IMR-90 (cell line): ENCODE results near the gene ZNF407. TPM values are rescaled to one million over a fixed set of nuclear protein-coding genes. Genes with fewer than 3 reads are reported as not detected.

Source experiments
- ATAC-seq: fragments of 200-7000 bp; cut with Tn5 transposase; 2 replicates; pipeline ENCODE4 v1.9.1; 2020; ENCODE audit warnings: low read depth, mild to moderate bottlenecking, moderate library complexity
- BruUV-seq: library from RNA; stranded (reverse); fragments of 400-500 nt; replicated peaks from 2 replicates; lab custom pipeline; 2021; lab: Mats Ljungman, UMichigan
- CTCF ChIA-PET: fragments of 300-600 bp; formaldehyde crosslinking; extraction: SDS; loops from one replicate; lab custom pipeline; 2021; ENCODE audit warnings: antibody characterized with exemption; lab: Yijun Ruan, JAX
- POLR2A ChIA-PET: fragments of 300-600 bp; sonication (Branson Sonifier 250); formaldehyde crosslinking; loops from one replicate; lab custom pipeline; 2022; ENCODE audit warnings: antibody characterized with exemption; ENCODE audit not compliant: unreplicated experiment; lab: Charles Lee
- DNase-seq: peaks from one replicate; pipeline ENCODE4 v3.0.0; 2013
- H2AFZ ChIP-seq: replicated peaks from 2 replicates; pipeline ENCODE3; 2013; ENCODE audit warnings: low read length, mild to moderate bottlenecking; ENCODE audit not compliant: poor library complexity
- H2AK5ac ChIP-seq: 2 replicates; pipeline ENCODE4 v1.6.1; 2013; ENCODE audit warnings: low read depth, low read length, inconsistent platforms
- H2AK9ac ChIP-seq: replicated peaks from 2 replicates; pipeline ENCODE3; 2013; ENCODE audit warnings: mild to moderate bottlenecking, low read depth, low read length, moderate library complexity; ENCODE audit not compliant: poor library complexity
- H2BK120ac ChIP-seq: 2 replicates; pipeline ENCODE4 v1.6.1; 2013; ENCODE audit warnings: low read depth, low read length, inconsistent platforms
- H2BK15ac ChIP-seq: 3 replicates; pipeline ENCODE4 v1.6.1; 2013; ENCODE audit warnings: low read depth, low read length, inconsistent platforms
- H2BK20ac ChIP-seq: 2 replicates; pipeline ENCODE4 v1.6.1; 2013; ENCODE audit warnings: low read depth, mild to moderate bottlenecking, inconsistent platforms, low read length, moderate library complexity
- H2BK5ac ChIP-seq: 2 replicates; pipeline ENCODE4 v1.6.1; 2013; ENCODE audit warnings: mild to moderate bottlenecking, low read depth, low read length, inconsistent platforms; ENCODE audit not compliant: poor library complexity, severe bottlenecking
- H3K14ac ChIP-seq: replicated peaks from 2 replicates; pipeline ENCODE4 v1.6.1; 2013; ENCODE audit warnings: low read depth, low read length, inconsistent platforms
- H3K18ac ChIP-seq: 2 replicates; pipeline ENCODE4 v1.6.1; 2013; ENCODE audit warnings: low read depth, low read length, control low read depth
- H3K23ac ChIP-seq: 2 replicates; pipeline ENCODE4 v1.6.1; 2013; ENCODE audit warnings: low read depth, low read length, inconsistent platforms
- H3K27ac ChIP-seq: 2 replicates; pipeline ENCODE4 v1.5.1; 2013; ENCODE audit warnings: mild to moderate bottlenecking, control low read depth, low read length; ENCODE audit not compliant: insufficient read depth
- H3K27me3 ChIP-seq: 2 replicates; pipeline ENCODE4 v1.6.1; 2013; ENCODE audit warnings: low read length; ENCODE audit not compliant: control insufficient read depth, insufficient read depth
- H3K36me3 ChIP-seq: 2 replicates; pipeline ENCODE4 v1.6.1; 2013; ENCODE audit warnings: low read length, mixed read lengths; ENCODE audit not compliant: control insufficient read depth, insufficient read depth
- H3K4ac ChIP-seq: 2 replicates; pipeline ENCODE4 v1.6.1; 2013; ENCODE audit warnings: low read depth, low read length, inconsistent platforms
- H3K4me1 ChIP-seq: 2 replicates; pipeline ENCODE4 v1.6.1; 2013; ENCODE audit warnings: low read length, mixed read lengths; ENCODE audit not compliant: control insufficient read depth, insufficient read depth
- H3K4me2 ChIP-seq: 2 replicates; pipeline ENCODE4 v1.6.1; 2013; ENCODE audit warnings: low read depth, mild to moderate bottlenecking, control low read depth, low read length, moderate library complexity
- H3K4me3 ChIP-seq: 2 replicates; pipeline ENCODE4 v1.5.1; 2013; ENCODE audit warnings: low read depth, mild to moderate bottlenecking, control low read depth, low read length, moderate library complexity; ENCODE audit not compliant: insufficient read depth
- H3K56ac ChIP-seq: 2 replicates; pipeline ENCODE4 v1.6.1; 2013; ENCODE audit warnings: low read length, inconsistent platforms; ENCODE audit not compliant: insufficient read depth; ENCODE audit errors: extremely low read depth
- H3K79me1 ChIP-seq, 2 experiments: 2 replicates each; pipeline ENCODE4 v1.6.1; 2013; ENCODE audit warnings: low read length in 2 of 2, inconsistent platforms in 1 of 2, low read depth in 1 of 2
- H3K9ac ChIP-seq: 2 replicates; pipeline ENCODE4 v1.6.1; 2013; ENCODE audit warnings: low read depth, low read length, control low read depth
- H3K9me1 ChIP-seq: 2 replicates; pipeline ENCODE4 v1.6.1; 2013; ENCODE audit warnings: low read length, inconsistent platforms; ENCODE audit not compliant: insufficient read depth
- H3K9me3 ChIP-seq: 2 replicates; pipeline ENCODE4 v1.6.1; 2013; ENCODE audit warnings: low read length; ENCODE audit not compliant: control insufficient read depth, insufficient read depth
- H4K20me1 ChIP-seq: 2 replicates; pipeline ENCODE4 v1.6.1; 2013; ENCODE audit warnings: low read length, inconsistent platforms; ENCODE audit not compliant: insufficient read depth
- H4K5ac ChIP-seq: 2 replicates; pipeline ENCODE4 v1.6.1; 2013; ENCODE audit warnings: mild to moderate bottlenecking, low read depth, low read length, control low read depth
- H4K8ac ChIP-seq, 2 experiments: 2 replicates each; pipeline ENCODE4 v1.6.1; 2013; ENCODE audit warnings: low read depth in 2 of 2, low read length in 2 of 2, control low read depth in 1 of 2, inconsistent platforms in 1 of 2
- H4K91ac ChIP-seq: 2 replicates; pipeline ENCODE4 v1.6.1; 2013; ENCODE audit warnings: low read depth, low read length, inconsistent platforms; ENCODE audit not compliant: insufficient read depth
- BHLHE40 ChIP-seq: fragments of 150-350 bp; IDR thresholded peaks from 2 replicates; pipeline ENCODE4 v1.6.1; 2016; ENCODE audit warnings: mild to moderate bottlenecking, low read depth, low read length
- CEBPB ChIP-seq: IDR thresholded peaks from 2 replicates; pipeline ENCODE4 v1.6.1; 2012; ENCODE audit warnings: low read depth, low read length, improper control_type of control experiment
- CHD1 ChIP-seq: IDR thresholded peaks from 2 replicates; pipeline ENCODE4 v1.6.1; 2012; ENCODE audit warnings: low read depth, low read length, improper control_type of control experiment
- CTCF ChIP-seq: conservative IDR thresholded peaks from 2 replicates; pipeline ENCODE4 v1.5.1; 2012; ENCODE audit warnings: mild to moderate bottlenecking, low read depth, low read length, improper control_type of control experiment
- ELK1 ChIP-seq: fragments of 150-350 bp; IDR thresholded peaks from 2 replicates; pipeline ENCODE4 v1.6.1; 2016; ENCODE audit warnings: low read depth, mild to moderate bottlenecking, low read length, moderate library complexity, borderline replicate concordance
- FOS ChIP-seq: fragments of 150-350 bp; IDR thresholded peaks from 2 replicates; pipeline ENCODE4 v1.6.1; 2016; ENCODE audit warnings: low read depth, low read length
- MAFK ChIP-seq: IDR thresholded peaks from 2 replicates; pipeline ENCODE4 v1.6.1; 2012; ENCODE audit warnings: low read depth, low read length, improper control_type of control experiment
- MAZ ChIP-seq: IDR thresholded peaks from 2 replicates; pipeline ENCODE4 v1.6.1; 2012; ENCODE audit warnings: low read depth, mild to moderate bottlenecking, low read length, improper control_type of control experiment, moderate library complexity, borderline replicate concordance
- MXI1 ChIP-seq: IDR thresholded peaks from 2 replicates; pipeline ENCODE4 v1.6.1; 2012; ENCODE audit warnings: low read depth, mild to moderate bottlenecking, low read length, moderate library complexity, borderline replicate concordance
- NFE2L2 ChIP-seq: fragments of 150-350 bp; IDR thresholded peaks from 2 replicates; pipeline ENCODE4 v1.6.1; 2016; ENCODE audit warnings: low read depth, mild to moderate bottlenecking, low read length
- POLR2A ChIP-seq: IDR thresholded peaks from 2 replicates; pipeline ENCODE4 v1.6.1; 2012; ENCODE audit warnings: mild to moderate bottlenecking, low read depth, low read length
- RCOR1 ChIP-seq: IDR thresholded peaks from 2 replicates; pipeline ENCODE4 v1.6.1; 2012; ENCODE audit warnings: mild to moderate bottlenecking, low read length, improper control_type of control experiment; ENCODE audit not compliant: insufficient replicate concordance
- RFX5 ChIP-seq: IDR thresholded peaks from 2 replicates; pipeline ENCODE4 v1.8.0; 2012; ENCODE audit warnings: low read depth, mild to moderate bottlenecking, low read length, moderate library complexity
- SMC3 ChIP-seq: fragments of 150-350 bp; IDR thresholded peaks from 2 replicates; pipeline ENCODE4 v1.6.1; 2016; ENCODE audit warnings: low read depth, mild to moderate bottlenecking, antibody characterized with exemption, low read length, moderate library complexity
- WGBS, 2 experiments: methylation state at CpG; one replicate each; pipeline versions ENCODE4 v1.1.5 to v1.1.7; 2013; ENCODE audit warnings: missing lambda C conversion rate in 2 of 2; ENCODE audit not compliant: insufficient read length in 1 of 2; ENCODE audit errors: extremely low coverage in 2 of 2; 5-methylcytosine and 5-hydroxymethylcytosine counted together
- dilution Hi-C: fragments of 300-500 bp; cut with HindIII; formaldehyde crosslinking; loops from one replicate; pipeline ENCODE4 v1.14.3; 2018; ENCODE audit warnings: low sequenced_read_pairs; ENCODE audit not compliant: unreplicated experiment
- in situ Hi-C: fragments of 300-500 bp; cut with MboI; formaldehyde crosslinking; loops from 3 replicates; pipeline ENCODE4 v1.14.3; 2019; ENCODE audit warnings: low sequenced_read_pairs, inconsistent platforms, mixed read lengths
- intact Hi-C: fragments of 100-400 bp; cut with micrococcal nuclease; formaldehyde crosslinking; loops from 2 replicates; pipeline ENCODE4 v1.10.0; 2022
- polyA plus RNA-seq, 3 experiments: library from polyadenylated mRNA; depleted of rRNA; stranded (reverse); fragments of >200 nt; gene quantifications; 2 replicates each; pipeline ENCODE4 v1.2.3, GENCODE V29; 2012; ENCODE audit warnings: low replicate concordance in 1 of 3
- total RNA-seq: library from RNA; depleted of rRNA; stranded (reverse); fragments of >200 nt; gene quantifications from 2 replicates; pipeline ENCODE4 v1.2.3, GENCODE V29; 2012
- TF ChIP-seq, protein P1 (sequence below): fragments of 150-350 bp; IDR thresholded peaks from 2 replicates; pipeline ENCODE4 v1.6.1; 2017; ENCODE audit warnings: mild to moderate bottlenecking, antibody characterized with exemption, low read length, low read depth

ZNF407 gene
- total and polyA plus RNA-seq, 2 of the 4 experiments (the other 2 are of a cell fraction), result 3.1 to 20.1 TPM

GRCh38 chr18:74626049-74626874 lies 28.6 kb downstream of the ZNF407 start:
- no peak overlapping the region for H3K23ac ChIP-seq
- in situ Hi-C loops (no loop called here), intact Hi-C loops (no loop called here), dilution Hi-C loops (no loop called here)
- DNase-seq (no peak), ATAC-seq (no peak)
- no peak overlapping the region for H3K27ac ChIP-seq
- no peak overlapping the region for H3K4ac ChIP-seq
- H3K4me3 ChIP-seq, result no peak overlapping the region
- H3K9me3 ChIP-seq, result no peaks in the 10 kb centered on the region
- ChIA-PET POLR2A (no interaction called here), CTCF (no interaction called here)
- H4K91ac ChIP-seq, result no peak overlapping the region
- 0 out of 2 replicates have a peak overlapping the region, but pooled peaks have one; percentile 18 for H2AK5ac ChIP-seq
- no peak overlapping the region for H3K14ac ChIP-seq
- BruUV-seq, result no TSS peak
- no peak overlapping the region for H3K18ac ChIP-seq
- H4K5ac ChIP-seq, result no peak overlapping the region
- no peak overlapping the region for H3K56ac ChIP-seq
- H2AK9ac ChIP-seq, result no peak overlapping the region
- H3K36me3 ChIP-seq, result no peaks in the 10 kb centered on the region
- H3K4me1 ChIP-seq, result peaks cover 8% of the 10 kb centered on the region
- no peak overlapping the region for H2BK120ac ChIP-seq
- no peaks in the 10 kb centered on the region for H3K27me3 ChIP-seq
- peaks cover 37 to 55% of the 10 kb centered on the region in 2 experiments for H3K79me1 ChIP-seq
- H3K9ac ChIP-seq, result no peak overlapping the region
- no peak overlapping the region for H2AFZ ChIP-seq
- no peak overlapping the region for H4K8ac ChIP-seq
- H4K20me1 ChIP-seq, result peaks cover 8% of the 10 kb centered on the region; the same call in 1 of the 2 replicates
- 71% methylated on average over 1 of the region's 9 CpGs; no CpG with 5 or more reads in 1 of the 2 experiments for WGBS, 2 experiments
- peaks cover 8% of the 10 kb centered on the region for H3K9me1 ChIP-seq
- no peak overlapping the region for H3K4me2 ChIP-seq
- H2BK20ac ChIP-seq, result no peak overlapping the region
- no peak overlapping the region for H2BK15ac ChIP-seq
- H2BK5ac ChIP-seq, result no peak overlapping the region
- TF ChIP-seq NFE2L2, result no peak
- TF ChIP-seq RFX5, result no peak
- no peak for TF ChIP-seq MAZ
- no peak for TF ChIP-seq FOS
- TF ChIP-seq RCOR1, result no peak
- no peak for TF ChIP-seq CTCF
- TF ChIP-seq CHD1, result no peak
- TF ChIP-seq SMC3, result no peak
- TF ChIP-seq BHLHE40, result no peak
- TF ChIP-seq, protein P1, sequence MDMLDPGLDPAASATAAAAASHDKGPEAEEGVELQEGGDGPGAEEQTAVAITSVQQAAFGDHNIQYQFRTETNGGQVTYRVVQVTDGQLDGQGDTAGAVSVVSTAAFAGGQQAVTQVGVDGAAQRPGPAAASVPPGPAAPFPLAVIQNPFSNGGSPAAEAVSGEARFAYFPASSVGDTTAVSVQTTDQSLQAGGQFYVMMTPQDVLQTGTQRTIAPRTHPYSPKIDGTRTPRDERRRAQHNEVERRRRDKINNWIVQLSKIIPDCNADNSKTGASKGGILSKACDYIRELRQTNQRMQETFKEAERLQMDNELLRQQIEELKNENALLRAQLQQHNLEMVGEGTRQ, result no peak
- no peak for TF ChIP-seq MXI1
- TF ChIP-seq MAFK, result no peak
- no peak for TF ChIP-seq CEBPB
- TF ChIP-seq POLR2A, result no peak
- no peak for TF ChIP-seq ELK1
